DMS153 (cell line): ENCODE data around the gene OSCP1.

Experiments used
- DNase-seq: peaks from one replicate; lab custom pipeline; 2025; lab: John Stamatoyannopoulos, UW

OSCP1 gene

DNA sequence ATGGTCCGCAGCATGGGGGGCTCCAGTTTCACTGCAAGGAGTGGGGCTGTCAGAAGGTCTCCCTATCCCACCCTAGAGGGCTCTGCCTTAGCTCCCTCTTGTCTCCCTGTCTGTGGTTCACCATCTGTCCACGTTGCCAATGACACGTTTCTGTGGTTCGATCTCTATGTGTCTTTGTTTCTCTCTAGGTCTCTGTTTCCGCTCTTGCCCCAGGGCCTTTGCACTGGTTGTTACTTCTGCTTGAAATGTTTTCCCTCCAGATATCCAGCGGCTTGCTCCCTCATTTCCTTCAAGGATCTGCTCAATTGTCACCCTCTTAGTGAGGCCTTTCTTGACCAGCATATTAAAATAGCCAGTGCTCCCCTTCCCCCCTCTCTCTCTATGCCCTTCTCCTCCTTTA, 22.4 kb upstream of the OSCP1 start:
- DNase-seq = no peak

DNA sequence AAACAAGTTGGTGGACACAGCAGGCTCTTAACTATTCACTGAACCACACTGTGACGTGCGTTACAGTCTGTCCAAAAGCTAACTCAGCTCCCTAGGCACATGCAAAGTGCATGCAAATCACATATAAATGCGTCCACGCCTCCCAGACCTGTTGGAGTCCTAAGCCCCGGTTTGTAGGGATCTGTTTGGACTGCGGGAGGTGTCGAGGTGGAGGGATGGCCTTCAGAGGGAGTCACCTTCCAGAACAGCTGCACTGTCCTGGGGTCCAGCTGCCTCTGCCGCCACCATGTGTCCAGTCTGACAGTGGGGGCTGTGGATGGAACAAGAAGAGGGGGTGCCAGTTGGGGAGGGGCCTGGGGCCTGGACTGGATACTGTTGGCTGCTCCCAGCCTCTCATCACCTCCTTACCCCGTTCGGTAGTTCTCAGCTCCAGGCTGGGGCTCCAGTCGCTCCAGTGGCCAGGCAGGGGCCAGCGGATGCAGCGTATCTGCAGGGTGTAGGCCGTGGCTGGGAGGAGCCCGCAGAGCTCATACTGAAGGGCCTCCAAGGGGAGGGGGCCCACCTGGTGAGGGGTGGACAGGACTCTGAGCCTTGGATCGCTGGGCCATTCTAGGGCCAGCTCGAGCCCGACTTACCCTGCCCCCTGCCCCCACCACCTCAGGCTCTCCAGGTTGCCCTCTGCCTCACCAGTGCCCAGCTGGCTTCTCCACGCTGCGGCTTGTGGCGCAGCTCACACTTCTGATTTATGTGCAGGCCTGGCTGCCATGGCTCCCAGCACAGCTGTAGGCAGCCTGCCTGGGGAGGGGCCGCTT, 21.8 kb upstream of the OSCP1 start:
- DNase-seq = no peak

DNA sequence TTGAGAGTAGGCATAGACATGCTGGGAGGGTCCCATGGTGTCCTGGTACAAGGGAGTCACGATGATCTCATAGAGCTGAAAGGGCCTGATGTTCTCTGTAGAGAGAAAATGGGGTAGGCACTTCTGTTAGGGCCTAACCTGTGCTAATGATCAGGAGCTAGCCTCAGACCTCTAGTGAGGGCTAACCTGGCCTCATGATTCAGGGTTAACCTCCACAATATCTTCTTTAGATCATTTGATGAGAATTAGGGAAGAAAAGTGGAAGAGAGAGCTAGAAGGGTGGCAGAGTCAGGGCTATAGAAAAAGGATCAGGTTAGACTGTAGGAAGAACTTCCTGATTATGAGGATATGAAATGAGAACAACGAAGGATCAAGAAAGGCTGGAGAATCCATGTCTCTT, 18.9 kb upstream of the OSCP1 start:
- DNase-seq = no peak

DNA sequence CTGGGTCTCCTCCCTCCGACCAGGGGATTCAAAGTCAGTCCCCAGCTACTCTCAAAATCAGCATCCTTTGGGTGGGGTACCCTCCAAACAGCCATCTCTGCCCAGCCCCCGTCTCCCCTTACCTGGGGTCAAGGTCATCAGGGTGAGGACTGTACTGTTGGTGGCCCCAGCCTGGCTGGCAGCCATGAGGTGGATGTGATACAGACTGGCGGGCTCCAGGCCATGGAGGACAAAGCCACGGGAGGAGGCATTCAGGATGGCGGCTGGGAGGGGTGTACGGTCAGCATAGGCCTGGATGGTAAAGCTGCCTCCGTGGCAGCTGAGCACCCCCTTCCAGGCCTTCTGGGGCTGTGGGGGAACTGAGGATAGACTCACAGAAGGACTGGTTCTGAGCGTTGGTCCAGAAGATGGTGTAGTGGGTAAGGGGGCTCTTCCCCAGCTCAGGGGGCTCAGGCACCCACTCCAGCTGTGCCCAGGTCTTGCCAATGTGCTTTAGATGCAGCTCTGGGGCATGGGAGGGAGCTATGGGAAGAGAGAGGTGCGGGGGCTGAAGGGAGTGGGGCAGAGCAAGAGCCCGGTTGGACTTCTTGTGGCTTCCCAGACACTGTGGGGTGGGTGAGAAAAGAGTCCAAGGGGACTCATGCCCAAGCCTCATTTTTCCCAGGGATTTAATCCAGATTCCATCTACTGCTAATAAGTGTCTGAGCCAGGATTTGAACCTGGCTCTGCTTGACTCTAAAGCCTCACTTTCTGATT, 17.6 kb upstream of the OSCP1 start:
- DNase-seq = no peak

DNA sequence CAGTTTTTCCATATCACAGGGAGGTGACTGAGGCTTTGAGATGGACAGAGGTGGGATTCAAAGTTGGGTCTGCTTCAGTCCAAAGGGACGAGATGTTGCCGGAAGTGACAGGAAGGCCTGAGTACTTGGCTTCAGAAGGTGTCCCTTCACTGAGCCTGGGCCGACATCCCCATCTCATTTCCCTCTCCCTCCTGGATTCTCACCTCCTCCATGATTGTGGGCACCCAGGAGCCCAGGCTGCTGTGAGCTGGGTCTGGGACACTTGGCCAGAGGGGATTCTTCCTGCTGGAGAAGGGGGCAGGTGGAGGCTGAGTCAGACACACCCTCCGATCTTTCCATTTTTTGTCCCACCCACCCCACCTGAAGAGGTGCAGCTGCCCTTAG, 16.8 kb upstream of the OSCP1 start:
- DNase-seq = no peak

DNA sequence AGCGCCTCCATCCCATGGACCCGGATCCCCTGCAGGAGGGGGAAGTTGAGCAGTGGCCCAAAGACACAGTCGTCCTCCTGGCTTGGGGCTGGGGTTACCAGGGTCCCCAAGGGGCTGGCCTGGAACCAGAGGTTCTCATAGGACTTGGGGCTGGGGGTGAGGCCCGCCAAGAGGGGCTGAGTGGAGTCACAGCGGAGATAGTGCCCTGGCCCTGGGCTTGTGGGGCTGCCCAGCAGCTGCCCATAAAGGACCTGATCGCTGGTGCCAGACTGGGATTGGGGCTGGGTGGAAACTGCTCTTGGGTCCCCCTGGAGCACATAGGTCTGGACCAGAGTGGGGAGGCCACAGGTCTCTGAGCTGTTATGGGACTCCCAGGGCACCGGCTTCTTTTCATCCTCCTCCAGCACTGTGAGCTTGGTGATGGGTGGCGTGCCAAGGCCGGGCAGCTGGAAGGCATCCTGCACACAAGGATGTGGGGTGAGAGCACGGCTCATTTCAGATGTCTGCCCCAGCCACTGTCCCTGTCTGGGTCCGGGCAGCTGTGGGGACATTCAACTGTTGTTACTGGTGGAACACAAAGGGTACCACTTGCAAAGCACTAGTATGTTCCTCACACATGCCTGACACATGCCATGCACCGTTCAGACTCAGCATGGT, 16.2 kb upstream of the OSCP1 start:
- no peak for DNase-seq

DNA sequence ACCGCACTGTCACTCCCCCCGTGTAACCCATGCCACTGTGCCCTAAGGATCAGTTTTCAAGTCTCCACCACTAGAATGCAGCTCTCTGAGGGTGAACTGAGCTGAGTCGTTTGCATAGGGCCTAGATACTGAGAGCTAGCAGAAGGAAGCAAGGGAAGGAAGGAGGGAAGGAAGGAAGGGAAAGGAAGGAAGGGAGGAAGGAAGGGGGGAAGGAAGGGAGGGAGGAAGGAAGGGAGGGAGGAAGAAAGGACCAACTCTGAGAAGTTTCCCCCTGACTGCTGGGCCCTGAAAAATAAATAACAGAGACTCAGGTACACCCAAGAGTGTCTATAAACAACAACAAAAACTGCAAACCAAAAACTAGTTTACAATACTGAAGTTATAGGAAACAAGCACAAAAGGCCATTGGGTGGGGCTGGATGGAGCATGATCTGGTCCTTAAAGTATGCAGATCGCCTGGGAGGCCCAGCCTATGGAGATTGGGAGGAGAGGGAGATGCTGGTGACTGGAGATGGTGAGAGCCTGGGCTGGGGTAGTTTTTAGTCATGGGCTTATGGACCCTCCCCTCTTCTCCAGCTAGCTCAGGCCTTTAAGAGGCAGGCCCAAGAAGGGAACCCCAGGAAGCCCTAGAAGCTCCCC, 15.6 kb upstream of the OSCP1 start:
- no peak for DNase-seq

DNA sequence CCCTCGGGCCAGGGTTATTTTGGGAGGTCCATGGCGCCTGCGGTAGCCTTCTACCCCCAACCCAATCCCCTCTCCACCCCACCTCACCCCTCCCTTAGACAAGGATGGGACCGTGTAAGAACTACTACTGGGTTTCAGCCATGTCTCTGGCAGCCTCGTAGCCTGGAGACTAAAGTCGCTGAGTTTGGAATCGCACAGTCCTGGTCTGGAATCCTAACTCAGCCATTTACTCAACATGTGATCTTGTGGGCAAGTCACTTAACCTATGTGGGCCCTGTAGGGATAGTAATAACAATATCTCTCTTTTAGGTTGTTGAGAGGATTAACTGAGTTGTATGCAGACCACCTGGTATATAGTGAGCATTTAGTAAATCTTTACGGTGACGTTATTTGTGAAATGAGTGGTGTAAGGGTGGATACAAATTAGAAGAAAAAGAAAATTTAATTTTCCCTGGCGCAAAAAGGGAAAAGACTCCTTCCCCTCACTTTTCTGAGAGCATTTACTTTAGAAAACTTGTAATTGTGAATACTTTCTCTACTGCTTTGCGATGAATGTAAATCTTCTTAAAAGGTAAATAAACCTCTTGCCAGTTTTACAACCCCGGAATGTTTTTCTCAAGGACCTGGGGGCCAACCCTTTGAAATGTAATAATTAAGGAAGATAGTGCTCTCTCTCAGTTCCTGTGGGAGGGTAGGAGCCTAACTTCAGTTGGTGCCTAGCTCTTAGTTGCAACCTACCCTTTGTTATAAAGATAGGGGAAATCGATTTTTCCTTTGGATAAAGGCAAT, 14.5 kb upstream of the OSCP1 start:
- peak; percentile 41 for DNase-seq

DNA sequence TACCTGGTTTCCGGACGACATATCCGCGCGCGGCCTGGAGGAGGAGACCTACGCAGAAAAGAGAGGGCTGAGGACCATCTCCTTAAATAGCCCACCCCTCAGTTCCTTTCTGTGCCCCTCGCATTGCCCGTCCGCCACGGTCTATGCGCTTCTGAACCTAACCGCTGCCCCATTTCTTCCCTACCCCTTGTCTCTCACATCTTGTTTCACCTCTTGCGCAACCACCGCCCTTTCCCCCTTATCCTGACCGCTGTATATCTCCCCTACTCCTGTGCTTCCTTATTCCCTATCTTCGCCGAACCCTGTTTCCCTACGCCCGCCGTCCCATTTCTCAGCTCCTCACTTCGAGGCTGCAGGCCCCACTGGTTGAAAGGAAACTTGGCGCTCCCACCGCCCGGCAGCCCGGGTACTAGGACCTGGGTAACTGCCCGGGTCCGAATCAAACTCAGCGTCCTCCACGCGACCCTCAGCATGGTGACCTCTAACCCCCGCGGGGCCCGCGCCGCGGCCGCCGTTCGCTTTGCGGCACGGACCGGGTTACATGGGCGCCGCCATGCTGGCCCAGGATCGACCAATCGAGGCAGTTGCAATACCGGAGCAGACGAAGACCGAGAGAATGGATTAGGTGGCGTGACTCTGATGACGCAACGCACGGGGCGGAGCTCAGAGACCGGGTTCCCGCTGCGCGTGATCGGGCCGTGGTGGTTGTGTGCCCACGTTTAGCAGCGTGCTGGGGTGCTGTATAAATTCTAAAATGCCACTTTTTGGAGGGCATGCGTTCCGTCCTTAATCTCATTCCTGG, 13.8 kb upstream of the OSCP1 start, which contains the start of gene MRPS15:
Gene MRPS15, minus strand, starts transcription at position 582 of the 802 bp plus-strand sequence. Its CDS starts 109 bp downstream, at position 473.
- DNase-seq = peak; percentile 94

DNA sequence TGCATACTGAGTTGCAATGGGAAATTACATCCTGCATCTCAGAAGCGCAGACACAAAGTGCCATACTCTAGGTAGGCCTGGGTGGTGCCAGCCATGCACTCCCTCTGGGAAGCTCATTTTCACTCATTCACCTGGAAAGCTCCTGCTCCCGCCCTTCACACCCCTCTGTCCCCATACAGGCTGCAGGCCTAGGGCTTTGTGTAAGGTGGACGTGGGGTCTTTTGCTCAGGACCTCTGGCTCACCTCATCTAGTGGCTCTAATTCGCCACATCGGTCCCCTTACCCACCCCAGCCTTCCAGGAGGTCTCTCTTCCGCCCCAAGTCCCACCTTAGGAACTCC, 13.2 kb upstream of the OSCP1 start:
- DNase-seq = no peak

DNA sequence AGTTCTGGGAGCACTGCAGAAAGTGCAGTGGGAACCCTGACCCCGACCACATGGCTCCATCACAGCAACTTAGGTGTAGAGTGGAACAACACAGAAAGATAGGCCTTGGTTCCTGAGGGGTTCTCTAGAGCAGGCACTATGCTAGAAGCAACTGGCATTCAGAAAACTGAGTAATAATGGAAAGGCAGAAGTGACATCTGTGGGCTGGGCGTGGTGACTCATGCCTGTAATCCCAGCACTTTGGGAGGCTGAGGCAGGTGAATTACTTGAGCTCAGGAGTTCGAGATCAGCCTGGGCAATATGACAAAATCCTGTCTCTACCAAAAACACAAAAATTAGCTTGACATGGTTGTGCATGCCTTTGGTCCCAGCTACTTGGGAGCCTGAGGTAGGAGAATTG, 8.7 kb upstream of the OSCP1 start:
- DNase-seq = no peak

DNA sequence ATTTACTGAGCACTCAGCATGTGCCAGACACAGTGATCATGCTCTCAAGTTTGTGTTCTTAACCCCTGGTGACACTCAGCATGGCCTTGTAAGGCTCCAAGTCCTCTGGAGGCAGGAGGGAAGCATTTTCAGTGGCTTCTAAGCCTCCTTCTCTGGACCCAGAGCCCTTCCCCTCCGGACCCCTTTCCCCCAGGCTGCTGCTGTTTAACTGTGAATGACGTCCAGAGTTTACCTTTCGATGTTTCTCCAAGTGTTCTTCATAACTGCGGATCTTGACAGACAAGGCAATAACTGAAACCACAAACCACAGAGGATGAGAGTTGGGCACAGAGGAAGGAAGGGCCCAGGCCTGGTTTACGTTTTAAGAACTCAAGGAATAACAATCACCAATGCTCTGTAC, 7.4 kb upstream of the OSCP1 start:
- DNase-seq = no peak

DNA sequence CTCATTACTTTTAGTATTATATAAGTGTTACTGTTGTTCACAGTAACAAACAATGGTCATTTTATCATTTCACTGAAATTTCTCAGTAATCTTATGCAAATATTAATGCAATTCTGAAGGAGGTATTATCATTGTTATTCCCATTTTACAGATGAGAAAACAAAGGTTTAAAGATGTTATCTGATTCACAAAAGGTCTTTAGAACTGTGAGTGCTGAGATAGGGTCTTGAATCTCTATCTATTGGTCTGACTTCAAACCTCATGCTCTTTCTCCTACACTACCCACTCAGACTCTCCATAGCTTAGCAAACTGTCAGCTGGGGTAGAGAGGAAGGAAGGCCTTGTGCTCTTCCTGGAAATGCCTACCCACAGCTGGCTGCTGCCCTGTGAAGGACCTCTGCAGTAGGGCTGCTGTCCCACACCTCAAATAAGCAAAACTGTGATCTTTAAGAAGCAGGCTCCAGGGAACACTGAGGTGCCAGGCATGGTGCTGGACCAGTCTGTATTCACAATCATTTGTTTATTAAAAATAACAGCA, 6.2 kb upstream of the OSCP1 start:
- no peak for DNase-seq

DNA sequence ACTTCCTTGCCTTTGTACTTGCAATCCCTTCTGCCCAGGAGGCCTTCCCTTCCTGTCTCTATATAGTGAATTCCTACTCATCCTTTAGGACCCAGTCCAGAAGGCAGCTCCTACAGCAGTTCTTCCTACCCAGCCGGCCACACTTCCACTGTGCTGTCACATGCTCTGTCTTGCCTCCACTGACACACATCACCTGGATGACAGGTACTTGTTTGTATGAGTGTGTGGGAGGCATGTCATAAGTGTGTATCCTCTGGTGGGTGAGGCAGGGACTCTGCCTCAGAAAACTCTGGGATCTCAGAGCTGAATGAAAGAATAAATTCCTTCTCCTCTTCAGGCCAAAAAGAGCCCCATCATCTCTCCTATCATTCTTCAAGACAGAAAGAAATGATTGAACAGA, 5.1 kb upstream of the OSCP1 start:
- no peak for DNase-seq

DNA sequence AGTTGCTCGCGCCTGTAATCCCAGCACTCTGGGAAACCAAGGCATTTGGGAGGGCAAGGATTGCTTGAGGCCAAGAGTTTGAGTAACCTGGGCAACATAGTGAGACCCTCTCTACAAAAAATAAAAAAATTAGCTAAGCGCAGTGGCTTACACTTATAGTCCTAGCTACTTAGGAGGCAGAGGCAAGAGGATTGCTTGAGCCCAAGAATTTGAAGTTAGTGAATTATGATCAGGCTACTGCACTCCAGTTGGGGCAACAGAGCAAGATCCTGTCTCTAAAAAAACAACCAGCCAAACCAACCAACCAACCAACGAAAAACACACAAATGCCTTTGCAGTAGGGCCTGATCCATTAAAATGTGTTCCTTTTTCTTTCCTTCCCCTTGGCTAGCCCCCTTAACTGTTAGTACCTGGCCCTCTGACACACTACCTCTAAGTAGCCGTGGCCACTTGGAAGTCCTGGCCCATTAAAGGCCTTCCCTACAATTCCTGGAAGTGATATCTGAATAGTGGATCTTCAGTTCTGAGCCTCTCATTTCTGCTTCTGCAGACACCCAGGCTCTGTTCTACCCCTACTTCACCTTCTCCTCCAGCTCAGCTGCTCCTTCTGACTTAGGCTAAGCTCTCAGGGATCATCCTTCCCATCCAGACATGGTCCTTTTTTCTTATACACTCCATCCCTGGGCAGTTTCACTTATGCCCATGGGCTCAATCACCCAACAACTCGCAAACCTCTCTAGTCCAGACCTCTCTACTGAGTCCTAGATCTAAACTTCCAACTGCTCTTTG, 3.5 kb upstream of the OSCP1 start:
- DNase-seq = no peak

DNA sequence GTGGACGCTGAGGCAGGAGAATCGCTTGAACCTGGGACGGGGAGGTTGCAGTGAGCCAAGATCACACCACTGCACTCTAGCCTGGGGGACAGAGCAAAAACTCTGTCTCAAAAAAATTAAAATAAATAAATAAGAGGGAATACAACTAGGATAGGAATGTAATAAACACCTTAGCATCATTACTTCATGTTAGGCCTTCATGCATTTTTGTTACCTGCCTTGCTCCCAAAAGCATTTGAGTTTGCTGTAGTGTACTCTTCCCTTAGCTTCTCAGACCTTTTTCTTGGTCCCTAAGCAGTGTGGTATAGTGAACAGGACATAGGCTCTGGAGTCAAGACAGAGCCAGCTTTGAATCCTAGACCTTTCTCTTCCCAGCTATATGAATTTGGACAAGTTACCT, 2.8 kb upstream of the OSCP1 start:
- DNase-seq = no peak

DNA sequence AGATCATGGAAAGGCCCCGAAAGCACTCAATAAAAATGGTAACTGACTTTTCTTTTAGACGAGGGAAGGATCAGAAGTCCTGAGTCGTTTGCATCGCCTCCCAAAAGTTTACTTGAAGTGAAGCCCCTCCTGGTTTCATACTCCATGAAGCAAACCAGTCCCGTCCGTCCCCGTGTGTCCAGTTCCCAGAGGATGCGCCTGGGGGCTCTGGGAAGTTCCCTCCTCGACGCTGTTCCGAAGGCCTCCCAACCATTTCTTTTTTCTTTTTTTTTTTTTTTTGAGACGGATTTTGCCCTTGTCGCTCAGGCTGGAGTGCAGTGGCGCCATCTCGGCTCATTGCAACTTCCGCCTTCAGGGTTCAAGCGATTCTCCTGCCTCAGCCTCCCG, 661 bp upstream of the OSCP1 start:
- DNase-seq = no peak

DNA sequence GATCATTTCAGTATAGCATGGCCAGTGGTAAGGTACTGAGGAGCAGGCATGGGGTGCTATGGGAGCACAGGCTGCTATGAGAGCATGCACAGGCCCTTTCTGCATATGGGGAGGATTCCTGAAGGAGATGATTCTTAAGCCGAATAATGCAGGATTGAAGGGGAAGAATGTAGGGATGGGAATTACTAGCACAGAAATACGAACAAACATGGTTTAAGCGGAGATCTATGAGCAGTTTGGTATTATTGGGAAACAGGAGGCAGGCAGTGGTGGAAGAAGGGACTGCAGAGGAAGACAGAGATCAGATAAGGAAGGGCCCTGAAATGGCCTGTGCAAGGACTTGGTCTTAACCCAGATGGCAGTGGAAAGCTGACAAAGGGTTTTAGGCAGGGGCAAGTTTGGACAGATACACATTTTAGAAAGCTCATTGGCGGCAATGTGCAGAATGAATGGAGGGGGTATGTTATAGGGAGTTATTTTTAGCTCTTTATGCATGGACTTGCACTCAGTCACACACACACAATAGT, 1.7 kb downstream of the OSCP1 start:
- DNase-seq = peak; percentile 57

DNA sequence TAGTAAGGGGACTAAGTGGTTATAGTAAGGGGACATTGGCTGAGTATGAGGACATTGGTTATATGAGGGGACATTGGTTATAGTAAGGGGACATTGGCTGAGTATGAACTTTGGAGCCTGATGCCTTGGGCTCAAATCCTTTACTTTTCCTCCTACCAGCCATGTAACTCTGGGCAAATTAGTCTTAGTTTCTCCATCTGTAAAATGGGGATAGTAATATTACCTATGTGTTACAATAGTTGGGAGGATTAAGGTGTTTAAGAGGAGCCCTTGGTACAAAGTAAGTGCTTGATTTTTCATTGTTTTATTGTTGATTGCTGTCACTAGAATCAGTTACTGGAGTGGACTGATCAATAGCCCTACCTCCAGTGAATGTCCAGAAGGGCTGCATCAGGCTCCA, 2.8 kb downstream of the OSCP1 start:
- DNase-seq = no peak

DNA sequence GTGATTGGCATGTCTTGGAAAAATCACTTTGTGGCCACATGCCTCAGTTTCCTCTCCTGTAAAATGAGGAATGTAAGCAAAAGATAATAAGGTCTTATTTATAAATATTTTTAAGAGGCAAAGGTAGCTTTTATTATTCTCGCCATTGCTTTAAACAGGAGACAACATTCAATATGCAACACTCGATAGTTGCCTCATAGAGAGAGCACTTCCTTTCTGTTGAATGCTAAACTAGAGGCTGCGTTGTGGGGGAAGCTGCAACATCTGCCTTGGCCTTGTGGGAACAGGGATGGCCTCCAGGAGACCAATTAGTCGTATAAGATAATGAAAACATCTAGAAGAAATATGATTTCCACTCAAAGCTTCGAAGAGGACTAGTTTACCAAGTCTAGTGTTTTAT, 3.5 kb downstream of the OSCP1 start:
- DNase-seq = no peak
